NCI-H1417 treated with DMSO at 0.1 percent for 48 hours (cell line): ENCODE data around the gene SPINK8.
"Not testable (repeated sequence)": the region's sequence is repeated elsewhere in the genome, so short reads cannot be mapped to it uniquely, and the experiment has no call there.

Source experiments
- DNase-seq: peaks from one replicate; lab custom pipeline; 2025; lab: John Stamatoyannopoulos, UW

The SPINK8 gene

DNA sequence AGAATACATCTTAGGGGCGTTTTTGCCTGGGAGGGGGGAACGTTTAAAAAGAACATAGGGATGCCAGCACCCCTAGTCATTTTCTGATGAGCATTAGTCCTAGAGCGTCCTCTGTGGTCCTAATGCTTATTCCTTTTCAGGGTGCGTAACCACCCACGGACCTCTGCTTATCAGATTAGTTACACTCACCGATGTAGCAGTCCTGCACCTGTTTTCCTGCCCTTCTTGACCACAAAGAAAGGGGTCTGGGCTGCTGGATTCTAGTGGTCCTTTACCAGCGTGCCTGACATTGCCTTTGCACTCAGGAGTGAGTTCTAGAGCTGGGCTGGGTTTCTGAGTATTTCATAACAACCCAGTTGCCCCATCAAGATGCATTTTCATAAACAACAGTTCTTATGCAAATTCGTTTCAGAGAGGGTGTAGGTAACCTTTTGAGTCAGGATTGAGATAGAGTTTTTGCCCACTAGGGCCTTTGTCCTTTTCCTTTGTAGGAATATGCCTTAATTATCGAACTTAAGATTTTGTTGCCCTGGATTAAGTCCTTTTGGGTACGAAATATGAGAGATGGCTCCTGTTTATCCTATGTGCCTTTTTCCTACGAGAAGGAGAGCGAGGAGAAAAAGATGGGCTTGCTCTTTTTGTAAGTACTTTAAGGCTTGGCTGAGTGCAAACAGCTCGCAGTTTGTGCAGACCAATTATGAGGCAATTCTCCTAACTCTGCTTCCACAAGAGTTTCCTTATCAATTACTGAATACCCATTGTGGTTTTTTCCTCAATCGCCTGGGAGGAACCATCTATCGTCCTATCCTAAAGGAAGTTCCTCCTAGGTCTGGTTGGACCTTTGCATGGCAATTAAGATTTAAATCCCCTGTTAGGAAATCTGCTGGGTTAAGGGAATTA is at the start of gene SPINK8:
Gene SPINK8, minus strand, starts transcription at position 316 of the 900 bp plus-strand sequence. CDS start 5,320 bp downstream, outside the sequence.
- DNase-seq, result not testable (repeated sequence)

DNA sequence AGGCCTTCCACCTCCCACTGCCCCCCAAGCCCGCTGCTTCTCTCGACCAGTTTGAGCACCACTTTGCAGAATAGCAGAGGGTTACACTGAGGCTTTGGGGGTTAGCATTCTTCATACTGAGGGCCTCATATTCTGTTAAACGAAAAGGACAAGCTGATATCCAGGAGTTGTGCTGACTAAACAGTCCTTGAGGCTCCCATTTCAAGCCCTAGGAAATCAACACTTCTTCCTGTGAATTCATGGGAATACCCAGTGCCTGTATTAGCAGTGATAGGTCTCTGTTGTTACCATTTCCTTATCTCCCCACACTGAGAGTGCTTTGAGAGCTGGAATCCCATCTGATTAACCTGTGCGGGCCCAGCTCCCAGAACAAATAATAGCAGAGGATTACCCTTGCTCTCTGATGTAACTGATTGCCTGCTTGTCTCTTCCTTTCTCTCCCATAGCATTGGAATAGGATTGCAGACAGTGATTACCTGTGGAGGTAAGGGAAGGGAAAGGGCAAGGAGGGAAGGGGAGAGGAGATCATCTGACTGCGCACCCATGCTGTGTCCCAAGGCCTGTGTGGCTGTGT is 39.5 kb upstream of the SPINK8 start:
- no peak for DNase-seq

DNA sequence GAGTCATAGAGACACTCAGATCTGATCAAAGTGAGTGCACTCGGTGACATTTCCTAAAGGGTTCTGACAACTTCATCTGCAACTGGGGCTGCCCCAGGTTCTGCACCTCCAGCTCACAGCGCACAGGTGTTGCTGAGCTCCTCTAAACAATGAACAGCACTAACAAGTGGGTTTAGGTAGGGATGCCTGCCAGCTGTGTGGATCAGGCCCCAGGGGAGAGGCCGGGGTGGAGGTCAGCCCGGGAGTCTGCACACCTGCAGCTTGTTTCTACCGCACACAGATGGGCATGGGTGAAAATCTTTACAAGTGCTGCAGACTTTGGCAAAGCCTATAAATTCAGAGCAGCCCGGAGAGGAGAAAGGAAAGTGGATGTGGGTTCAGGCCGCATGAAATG is 38.9 kb upstream of the SPINK8 start:
- DNase-seq, result no peak

DNA sequence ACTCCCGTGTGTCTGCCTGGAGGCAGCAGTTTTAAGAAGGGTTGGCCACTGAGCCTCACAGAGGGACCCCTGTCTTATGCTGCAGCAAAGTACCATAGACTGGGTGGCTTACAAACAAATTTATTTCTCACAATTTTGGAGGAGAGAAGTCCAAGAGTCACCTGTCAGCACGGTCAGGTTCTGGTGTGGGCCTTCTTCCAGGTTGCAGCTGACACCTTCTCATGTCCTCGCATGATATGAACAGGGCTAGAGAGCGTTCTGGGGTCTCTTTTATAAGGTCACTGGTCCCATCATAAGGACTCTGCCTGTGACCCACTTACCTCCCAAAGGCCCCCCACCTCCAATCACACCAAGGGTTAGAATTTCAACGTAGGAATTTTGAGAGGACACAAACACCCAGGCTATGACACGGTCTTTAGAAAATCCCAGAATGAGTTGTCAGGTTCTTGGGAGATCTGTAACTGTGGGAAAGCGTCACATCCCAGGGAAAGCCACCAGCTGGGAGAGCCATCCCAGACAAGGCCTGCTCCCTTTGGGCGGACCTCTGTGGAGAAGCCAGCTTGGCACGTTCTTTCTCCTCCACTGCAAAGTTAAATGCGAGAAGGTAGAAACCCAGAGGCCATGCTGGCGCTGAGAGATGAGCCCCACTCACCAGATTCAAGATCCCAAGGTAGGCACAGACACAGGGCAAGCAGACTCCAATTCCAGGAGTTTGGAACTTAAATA is 38.4 kb upstream of the SPINK8 start, which contains the start of gene FBXW12:
Gene FBXW12, plus strand, starts transcription at position 569 of the 726 bp plus-strand sequence. CDS start 549 bp downstream, outside the sequence.
- no peak for DNase-seq

DNA sequence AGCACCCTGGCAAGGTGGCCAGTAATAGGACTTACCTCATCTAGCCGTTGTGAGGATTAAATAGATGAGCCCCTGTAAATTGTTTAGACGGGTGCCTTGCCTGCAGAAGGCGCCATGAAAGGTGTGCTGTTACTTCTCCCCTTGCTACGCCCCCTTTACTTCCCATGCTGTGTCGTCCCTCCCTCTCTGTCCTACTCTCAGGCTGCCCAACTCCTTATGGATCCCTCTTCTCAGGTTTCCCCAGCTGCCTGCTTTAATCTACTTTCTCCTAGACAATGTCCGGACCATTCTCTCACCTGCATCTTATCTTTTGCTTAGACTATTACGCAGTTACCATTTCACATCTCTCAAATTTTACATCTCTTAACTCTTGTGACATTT is 36.9 kb upstream of the SPINK8 start:
- DNase-seq, result no peak

DNA sequence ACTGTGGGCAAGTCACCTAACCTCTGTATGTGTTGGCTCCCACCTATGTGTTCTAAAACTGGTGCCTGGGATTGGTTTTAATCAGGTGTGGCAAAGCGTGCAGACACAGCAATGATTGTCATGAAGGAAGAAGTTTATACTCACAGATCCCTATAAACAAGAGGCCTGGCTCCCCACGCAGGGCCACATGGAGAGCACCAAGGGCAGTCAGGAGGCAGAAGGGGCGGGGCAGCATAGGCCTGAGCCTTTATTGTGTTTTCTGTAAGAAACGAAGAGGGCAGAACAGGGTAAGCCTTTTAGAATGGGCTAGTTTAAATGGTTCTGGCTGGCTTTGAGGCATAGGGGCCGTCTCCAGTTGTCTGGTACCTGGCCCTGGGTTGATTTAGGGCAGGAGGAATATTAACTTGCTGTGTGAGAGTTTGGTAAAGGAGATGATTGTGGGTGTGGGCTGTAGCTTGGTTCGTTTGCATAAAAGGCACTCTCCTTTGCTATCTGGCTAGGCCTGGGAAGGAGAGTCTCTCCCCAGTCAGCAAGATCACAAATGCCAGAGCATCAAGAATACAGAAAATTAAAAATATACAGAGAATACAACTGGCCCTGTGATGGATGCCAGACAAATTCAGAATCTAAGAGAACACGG is 36.4 kb upstream of the SPINK8 start:
- DNase-seq, result no peak

DNA sequence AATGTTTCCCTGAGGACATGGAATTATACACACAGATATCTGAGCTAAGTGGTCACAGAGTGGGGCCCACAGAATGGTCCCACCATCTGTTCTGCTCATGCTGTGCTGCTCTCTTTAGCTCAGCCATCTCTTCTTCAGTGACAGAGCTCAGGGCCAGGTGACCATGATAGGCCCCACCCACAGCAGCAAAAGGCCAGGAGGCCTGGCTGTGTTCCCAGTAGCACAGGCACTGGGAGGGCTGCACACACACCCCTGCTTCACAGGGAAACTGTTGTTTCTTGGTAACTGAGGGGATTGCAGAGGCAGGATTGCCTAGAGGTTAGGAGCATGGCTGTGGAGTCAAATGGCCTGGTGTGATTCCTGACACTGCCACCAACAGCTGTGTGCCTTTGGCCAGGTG is 33.7 kb upstream of the SPINK8 start:
- no peak for DNase-seq

DNA sequence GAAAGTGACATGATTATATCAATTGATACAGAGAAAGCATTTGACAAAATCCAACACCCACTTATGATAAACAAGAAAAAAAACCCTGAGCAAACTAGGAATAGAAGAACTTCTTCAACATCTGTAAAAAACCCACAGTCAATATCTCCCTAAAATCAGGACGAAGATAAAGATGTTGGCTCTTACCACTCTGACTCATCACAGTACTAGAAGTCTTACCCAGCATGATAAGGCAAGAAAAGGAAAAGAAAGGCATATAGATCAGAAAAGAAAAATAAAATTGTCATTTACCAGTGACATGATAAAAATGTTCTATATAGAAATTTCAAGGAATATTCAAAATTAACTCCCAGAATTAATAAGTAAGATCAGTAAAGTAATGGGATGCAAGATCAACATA is 31.4 kb upstream of the SPINK8 start:
- DNase-seq, result no peak

DNA sequence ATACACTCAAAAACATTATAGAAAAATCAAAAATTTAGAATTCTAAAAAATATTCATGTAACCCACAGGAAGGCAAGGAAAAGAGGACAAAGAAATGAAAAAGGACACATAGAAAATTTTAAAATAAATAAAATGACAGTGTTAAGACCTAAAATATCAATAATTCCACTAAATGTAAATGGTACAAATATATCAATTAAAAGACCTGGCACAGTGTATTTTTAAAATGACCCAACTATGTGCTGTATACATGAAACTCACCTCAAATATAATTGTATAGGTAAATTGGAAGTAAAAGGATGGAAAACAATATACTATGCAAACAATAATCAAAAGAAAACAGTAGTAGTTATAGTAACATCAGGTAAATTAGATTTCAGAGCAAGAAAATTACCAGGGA is 28.5 kb upstream of the SPINK8 start:
- no peak for DNase-seq

DNA sequence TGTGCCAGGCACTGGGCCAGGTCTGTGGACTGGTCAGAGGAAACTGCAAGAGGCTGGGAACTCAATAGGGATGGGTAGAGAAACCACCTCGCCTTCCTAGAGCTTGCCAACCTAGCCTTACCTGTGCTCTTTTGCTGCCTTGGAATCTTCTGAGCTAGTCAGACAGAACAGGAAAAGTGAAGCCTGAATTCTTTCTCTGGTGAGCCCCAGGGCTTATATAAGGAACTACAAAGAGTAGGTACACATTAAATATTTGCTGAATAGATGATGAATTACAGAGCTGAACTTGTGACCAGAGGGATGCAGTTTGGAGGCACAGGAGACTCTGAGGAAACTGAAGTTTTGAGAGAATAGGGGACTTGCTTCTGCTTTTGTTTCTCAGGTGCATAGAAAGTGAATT is 23.0 kb upstream of the SPINK8 start:
- DNase-seq, result no peak

DNA sequence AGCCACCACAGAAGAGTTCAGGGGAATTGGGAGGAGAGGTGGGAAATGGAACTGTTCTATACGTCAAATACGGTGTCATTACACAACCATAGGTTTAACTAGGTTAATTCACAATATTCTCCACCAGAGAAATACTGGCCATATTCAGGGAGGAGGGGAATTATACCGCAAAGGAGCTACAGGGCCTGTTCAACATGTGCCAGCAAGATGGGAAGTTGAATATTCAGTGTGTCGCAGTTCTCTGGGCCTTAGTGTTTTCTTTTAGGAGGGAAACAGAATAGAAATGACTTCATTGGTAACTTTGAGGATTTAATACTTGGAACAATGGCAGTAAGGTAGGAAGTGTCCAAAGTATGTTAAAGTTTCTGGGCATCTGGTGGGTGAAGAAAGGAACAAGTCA is 20.5 kb upstream of the SPINK8 start:
- no peak for DNase-seq

DNA sequence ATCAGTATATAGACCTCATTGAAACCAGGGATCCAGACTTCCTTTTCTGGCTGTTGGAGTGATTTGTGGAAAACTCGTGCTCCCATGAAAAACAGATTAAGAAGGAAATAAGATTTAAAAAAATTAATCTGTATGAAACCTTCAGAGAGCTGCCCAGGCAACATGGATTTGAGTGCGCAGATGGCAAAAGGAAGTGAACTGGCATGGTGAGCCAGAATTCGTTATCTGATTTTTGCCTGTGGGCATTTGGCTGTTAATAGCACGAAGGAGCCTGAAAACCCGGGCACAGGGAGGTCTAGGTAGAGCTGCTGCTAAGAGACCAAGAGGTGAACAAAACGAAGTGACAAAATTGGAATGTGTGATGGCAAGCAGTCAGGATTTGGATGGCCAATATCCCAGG is 19.1 kb upstream of the SPINK8 start:
- no peak for DNase-seq

DNA sequence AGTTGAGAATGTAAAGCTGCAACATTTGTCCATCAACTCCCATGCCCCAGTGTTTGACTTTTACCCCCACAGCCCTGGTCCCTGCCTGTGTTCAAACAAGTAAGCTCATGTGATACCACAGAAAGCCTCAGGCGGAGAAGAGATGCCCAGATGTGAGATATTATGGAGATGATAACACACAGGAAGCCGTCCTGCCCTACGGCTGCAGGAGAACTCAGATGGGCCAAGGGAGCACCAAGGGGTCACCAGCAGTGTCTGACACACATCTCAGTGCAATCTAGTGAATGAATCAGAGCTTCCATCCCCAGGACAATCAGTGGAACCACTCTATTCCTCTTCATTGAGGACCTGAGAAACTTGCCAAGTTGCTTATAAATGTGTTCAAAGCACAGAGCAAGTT is 14.0 kb upstream of the SPINK8 start:
- DNase-seq, result no peak

DNA sequence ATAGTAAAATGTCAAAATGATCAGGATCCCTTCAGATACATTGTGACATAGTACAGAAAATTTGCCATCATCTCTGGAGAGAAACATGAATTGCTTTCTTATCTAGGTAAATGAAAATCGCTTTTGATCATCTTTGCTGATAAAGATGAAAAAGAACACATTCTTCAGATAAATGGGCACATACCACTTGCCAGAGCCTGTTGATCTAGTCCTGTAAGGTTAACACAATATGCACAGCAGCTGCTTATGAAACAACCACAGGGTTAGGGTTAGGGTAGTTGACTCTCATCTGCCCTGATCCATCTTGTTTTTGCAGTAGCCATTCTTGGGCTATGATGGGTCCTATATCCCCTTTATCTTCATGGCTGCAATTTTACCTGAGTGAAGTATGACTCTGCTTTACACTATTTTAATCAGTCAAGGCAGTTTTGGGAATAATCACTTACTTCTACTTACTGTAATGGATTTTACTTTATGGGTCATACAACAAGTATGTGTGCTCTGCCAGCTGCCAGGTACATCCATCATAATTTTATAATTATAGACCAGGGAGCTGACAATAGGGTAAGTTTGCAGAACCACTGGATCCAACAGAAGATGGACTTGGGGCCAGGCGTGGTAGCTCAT is 12.6 kb upstream of the SPINK8 start:
- no peak for DNase-seq

DNA sequence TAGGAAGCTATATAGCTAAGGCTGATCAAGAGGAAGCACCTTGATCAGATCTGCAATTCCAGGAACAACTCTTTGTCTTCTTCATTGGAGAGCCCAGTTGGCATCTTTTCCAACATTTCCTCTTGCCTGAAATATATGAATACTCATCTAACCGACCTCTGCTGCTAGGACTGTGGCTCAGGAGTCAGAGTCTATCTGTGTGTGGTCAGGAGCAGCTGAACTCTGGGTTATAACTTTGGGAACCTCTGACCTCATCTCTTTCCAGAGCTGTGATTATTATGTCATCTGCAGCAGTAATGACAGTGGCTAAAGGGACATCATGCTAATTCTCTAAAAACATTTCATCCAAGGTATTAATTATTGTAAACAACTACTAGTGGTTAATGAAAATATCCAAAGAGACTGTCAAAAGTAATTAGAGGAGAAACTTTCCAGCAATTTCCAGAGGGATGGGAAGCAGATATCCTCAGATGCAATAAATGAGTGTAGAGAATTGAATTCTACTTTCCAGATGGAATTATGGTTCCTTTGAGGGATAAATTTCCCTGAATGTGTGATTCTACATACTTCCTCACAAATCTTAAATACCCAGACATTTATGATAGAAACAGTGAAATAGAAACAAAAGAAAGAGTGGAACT is 11.5 kb upstream of the SPINK8 start:
- no peak for DNase-seq

DNA sequence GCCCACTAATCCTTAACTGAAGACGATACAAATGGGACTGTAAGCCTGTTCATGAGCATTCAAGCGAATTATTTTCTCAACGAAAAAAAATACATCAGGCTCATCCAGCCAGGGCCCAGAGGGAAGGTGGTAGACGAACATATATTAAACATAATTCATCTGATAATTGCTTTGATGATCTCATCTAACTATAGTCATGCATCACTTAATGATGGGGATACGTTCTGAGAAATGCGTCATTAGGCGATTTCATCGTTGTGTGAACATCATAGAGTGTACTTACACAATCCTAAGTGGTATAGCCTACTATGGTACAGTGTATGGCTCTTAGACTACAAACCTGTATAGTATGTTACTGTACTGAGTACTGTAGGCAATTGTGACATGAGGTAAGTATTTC is 10.0 kb upstream of the SPINK8 start:
- DNase-seq, result no peak

DNA sequence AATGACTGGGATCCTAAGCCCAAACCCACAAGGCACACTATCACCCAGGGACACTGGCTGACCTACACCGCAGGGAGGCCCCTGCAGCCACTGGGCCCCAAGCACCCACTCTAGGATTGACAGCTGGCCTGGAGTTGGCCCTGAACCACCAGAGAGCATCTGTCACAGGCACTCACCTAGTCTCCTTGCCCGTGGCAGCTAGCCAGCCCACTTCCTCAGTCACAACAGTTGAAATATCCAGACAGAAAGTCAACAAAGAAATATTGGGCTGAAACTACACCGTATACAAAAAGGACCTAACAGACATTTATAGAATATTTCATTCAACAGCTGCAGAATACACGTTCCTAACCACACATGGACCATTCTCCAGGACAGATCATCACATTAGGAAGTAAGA is 5.2 kb upstream of the SPINK8 start:
- DNase-seq, result no peak

DNA sequence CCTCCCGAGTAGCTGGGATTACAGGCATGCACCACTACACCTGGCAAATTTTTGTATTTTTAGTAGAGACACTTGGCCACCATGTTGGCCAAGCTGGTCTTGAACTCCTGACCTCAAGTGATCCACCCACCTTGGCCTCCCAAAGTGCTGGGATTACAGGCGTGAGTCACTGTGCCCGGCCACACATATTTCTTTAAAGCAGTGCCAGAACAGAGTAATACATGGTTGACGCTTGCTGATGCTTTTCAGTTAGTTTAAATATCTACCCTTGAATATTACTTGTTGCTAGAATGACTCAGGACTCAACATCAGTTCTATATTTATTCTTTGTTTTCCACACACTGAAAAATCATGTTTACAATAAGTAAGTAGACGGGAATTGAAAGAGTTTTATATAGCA is 4.1 kb upstream of the SPINK8 start:
- DNase-seq, result not testable (repeated sequence)

DNA sequence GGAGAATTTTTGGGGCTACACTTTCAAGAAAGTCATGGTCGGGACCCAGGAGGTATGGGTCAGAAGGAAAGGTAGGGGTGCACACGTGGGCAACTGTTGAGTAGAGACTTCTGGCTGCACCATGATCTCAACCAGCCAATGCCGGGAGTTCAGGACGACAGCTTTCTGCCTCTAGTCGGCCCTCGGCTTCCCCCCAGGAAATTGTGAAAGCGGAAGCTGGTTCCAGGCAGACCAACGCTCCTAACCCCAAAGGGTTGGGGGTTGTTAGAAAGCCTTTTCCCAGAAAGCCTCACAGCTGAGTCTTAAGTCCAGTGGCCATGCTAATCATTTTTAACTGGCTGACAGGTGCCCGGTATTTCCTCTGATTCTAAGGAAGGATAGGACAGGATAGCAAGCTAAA is 1.8 kb upstream of the SPINK8 start:
- DNase-seq, result not testable (repeated sequence)

DNA sequence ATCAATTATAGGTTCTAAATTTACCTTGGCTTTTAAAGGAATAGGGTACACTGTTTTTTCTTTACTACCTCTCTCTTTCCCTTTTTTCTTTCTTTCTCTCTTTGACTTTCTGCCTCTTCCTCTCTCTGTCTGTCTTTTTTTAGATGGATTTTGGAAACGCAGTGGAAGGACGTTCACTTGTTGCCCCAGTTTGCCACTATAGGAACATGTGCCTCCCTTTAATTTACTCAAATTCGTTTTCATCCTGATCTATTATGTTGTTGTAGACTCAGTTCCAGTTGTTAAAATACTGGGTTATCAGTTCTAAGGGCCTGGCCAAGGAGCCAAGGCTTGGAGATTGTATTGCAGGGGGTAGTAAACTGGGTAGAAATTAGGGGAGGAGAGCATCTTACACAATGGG is 1.1 kb upstream of the SPINK8 start:
- no peak for DNase-seq

DNA sequence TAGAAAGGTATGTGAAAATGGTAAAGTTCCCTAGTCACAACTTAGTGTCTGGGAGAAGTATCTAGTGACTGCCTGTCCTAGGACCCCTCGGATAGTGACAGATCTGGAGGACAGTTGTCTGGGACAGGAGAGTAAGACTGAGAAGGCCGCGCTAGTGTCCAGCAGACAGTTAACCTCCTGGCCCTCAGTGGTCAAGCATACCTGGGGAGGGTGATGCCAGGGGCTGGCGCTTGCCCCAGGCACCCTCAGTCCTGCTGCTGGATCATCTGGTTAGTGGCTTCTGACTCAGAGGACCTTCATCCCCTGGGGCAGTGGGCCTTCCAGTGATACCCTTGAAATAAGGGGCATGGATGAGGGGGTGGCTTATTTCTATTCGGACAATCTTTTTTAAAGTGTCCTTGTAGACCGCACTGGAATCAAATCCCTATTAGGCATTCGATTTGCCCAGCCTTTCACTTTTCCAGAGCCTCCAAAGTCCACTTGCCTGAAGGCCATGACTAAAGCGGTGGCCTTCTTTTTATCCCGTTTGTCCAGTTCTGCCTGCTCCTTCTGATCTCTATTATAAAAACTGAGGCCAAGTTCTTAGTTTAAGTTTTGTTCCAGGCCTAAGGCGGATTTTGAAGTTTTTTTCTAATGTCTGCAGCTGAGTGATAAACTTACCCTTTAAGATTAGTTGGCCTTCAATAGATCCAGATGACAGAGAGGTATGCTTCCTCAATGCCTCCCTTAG is 1.6 kb downstream of the SPINK8 start:
- not testable (repeated sequence) for DNase-seq
